HG02610 (cell line): ENCODE data around the gene TMEM272.

Source experiments
- ATAC-seq: cut with Tn5 transposase; IDR thresholded peaks from one replicate; pipeline ENCODE4 v1.9.1; 2021; ENCODE audit warnings: mild to moderate bottlenecking, moderate library complexity; ENCODE audit not compliant: unreplicated experiment

Gene TMEM272

DNA sequence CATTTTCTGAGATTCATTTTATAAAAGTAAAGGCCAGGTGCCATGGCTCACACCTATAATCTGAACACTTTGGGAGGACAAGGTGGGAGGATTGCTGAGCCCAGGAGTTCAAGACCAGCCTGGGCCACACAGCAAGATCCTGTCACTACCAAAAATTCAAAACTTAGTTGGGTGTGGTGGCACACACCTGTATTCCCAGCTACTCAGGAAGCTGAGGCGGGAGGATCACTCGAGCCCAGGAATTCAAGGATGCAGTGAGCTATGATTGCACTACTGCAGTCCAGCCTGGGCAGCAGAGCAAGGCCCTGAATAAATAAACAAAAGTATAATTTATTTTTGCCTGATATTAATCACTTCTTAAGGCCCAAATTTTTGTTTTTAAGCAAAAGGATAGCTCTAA is 81.5 kb downstream of the TMEM272 start:
- ATAC-seq: no peak
